Stimulated activated CD8-positive, alpha-beta memory T cell treated with anti-CD3 and anti-CD28 coated beads, Interleukin-12 subunit alpha, Interleukin-12 subunit beta, amount 100 ng/mL, for 24 hours (primary cell): Measurements from ENCODE around the gene SPATA32.
"Not testable (repeated sequence)": the region's sequence is repeated elsewhere in the genome, so short reads cannot be mapped to it uniquely, and the experiment has no call there.

ENCODE experiments used
- DNase-seq: peaks from one replicate; pipeline ENCODE4 v3.0.0-alpha.2; 2020; ENCODE audit errors: extremely low read depth

The SPATA32 gene

GRCh38 chr17:45271603-45272002 is 9.7 kb upstream of the SPATA32 start:
- DNase-seq = no peak

- no peak for DNase-seq
These were observed 9.0 kb upstream of the SPATA32 start for GRCh38 chr17:45270828-45271418.

GRCh38 chr17:45269912-45270311 is 8.0 kb upstream of the SPATA32 start:
- no peak for DNase-seq

GRCh38 chr17:45267436-45268055 is 5.7 kb upstream of the SPATA32 start:
- DNase-seq = no peak

GRCh38 chr17:45266372-45266926 is 4.6 kb upstream of the SPATA32 start:
- no peak for DNase-seq

- DNase-seq = no peak
These were observed 3.9 kb upstream of the SPATA32 start for GRCh38 chr17:45265821-45266220.

- DNase-seq = no peak
These were observed 3.1 kb upstream of the SPATA32 start for GRCh38 chr17:45264988-45265387.

- DNase-seq = no peak
These were observed 2.5 kb upstream of the SPATA32 start for GRCh38 chr17:45264430-45264829.

GRCh38 chr17:45263477-45263860 is 1.6 kb upstream of the SPATA32 start:
- DNase-seq = no peak

- no peak for DNase-seq
These were observed 902 bp upstream of the SPATA32 start for GRCh38 chr17:45262516-45263476.

GRCh38 chr17:45260204-45260783 is 1.6 kb downstream of the SPATA32 start:
- no peak for DNase-seq

GRCh38 chr17:45258981-45259380 is 2.9 kb downstream of the SPATA32 start:
- no peak for DNase-seq

- DNase-seq = no peak
These were observed 4.8 kb downstream of the SPATA32 start for GRCh38 chr17:45257115-45257514.

- no peak for DNase-seq
These were observed 5.6 kb downstream of the SPATA32 start for GRCh38 chr17:45256114-45256966.

GRCh38 chr17:45255358-45255757 is 6.5 kb downstream of the SPATA32 start:
- no peak for DNase-seq

GRCh38 chr17:45253879-45254278 is 8.0 kb downstream of the SPATA32 start:
- DNase-seq = no peak

- DNase-seq = not testable (repeated sequence)
These were observed 8.7 kb downstream of the SPATA32 start for GRCh38 chr17:45253237-45253636.

GRCh38 chr17:45251931-45252330 is 10.0 kb downstream of the SPATA32 start:
- no peak for DNase-seq

GRCh38 chr17:45248132-45248957 is 13.5 kb downstream of the SPATA32 start:
- DNase-seq = no peak

- peak; percentile 95 for DNase-seq
These were observed 14.3 kb downstream of the SPATA32 start for GRCh38 chr17:45247429-45248131.
